Loucy (cell line): ENCODE results near the gene PIKFYVE.

Source experiments
- H2AFZ ChIP-seq: fragments of 200-600 bp; sonication (generic); 2 replicates; pipeline ENCODE4 v1.6.0; 2016; ENCODE audit warnings: antibody characterized with exemption, mild to moderate bottlenecking, low read length, moderate library complexity
- H3F3A ChIP-seq: fragments of 200-600 bp; 2 replicates; pipeline ENCODE4 v1.6.0; 2016; ENCODE audit warnings: antibody characterized with exemption, low read depth, mild to moderate bottlenecking
- H3K27me3 ChIP-seq: fragments of 200-600 bp; sonication (generic); 2 replicates; pipeline ENCODE4 v1.6.1; 2014; ENCODE audit warnings: low read length, mild to moderate bottlenecking; ENCODE audit not compliant: insufficient read depth, poor library complexity, severe bottlenecking
- H3K36me3 ChIP-seq: fragments of 200-600 bp; sonication (generic); 2 replicates; pipeline ENCODE4 v1.6.1; 2016; ENCODE audit warnings: low read length; ENCODE audit not compliant: insufficient read depth
- H3K4me1 ChIP-seq: fragments of 200-600 bp; sonication (generic); 2 replicates; pipeline ENCODE4 v1.5.1; 2014; ENCODE audit warnings: low read length, mild to moderate bottlenecking; ENCODE audit not compliant: insufficient read depth, poor library complexity, severe bottlenecking
- H3K4me2 ChIP-seq: fragments of 200-600 bp; sonication (generic); 2 replicates; pipeline ENCODE4 v1.6.0; 2014; ENCODE audit warnings: antibody characterized with exemption, low read length, low read depth, mild to moderate bottlenecking; ENCODE audit not compliant: poor library complexity, severe bottlenecking
- H3K4me3 ChIP-seq: fragments of 200-600 bp; sonication (generic); 2 replicates; pipeline ENCODE4 v1.5.1; 2014; ENCODE audit warnings: low read length, mild to moderate bottlenecking, mixed read lengths; ENCODE audit not compliant: poor library complexity, severe bottlenecking
- H3K79me2 ChIP-seq: fragments of 200-600 bp; sonication (generic); 2 replicates; pipeline ENCODE4 v1.6.1; 2014; ENCODE audit warnings: low read length; ENCODE audit not compliant: insufficient read depth
- H3K9ac ChIP-seq: fragments of 200-600 bp; sonication (generic); 2 replicates; pipeline ENCODE4 v1.6.0; 2014; ENCODE audit warnings: mild to moderate bottlenecking, low read depth, low read length, moderate library complexity; ENCODE audit not compliant: poor library complexity, severe bottlenecking
- H3K9me2 ChIP-seq: fragments of 200-600 bp; sonication (generic); replicated peaks from 2 replicates; pipeline ENCODE4 v1.6.1; 2016; ENCODE audit warnings: low read depth, low read length, mixed read lengths
- H3K9me3 ChIP-seq: fragments of 200-600 bp; sonication (generic); 2 replicates; pipeline ENCODE4 v1.6.1; 2014; ENCODE audit warnings: mild to moderate bottlenecking, antibody characterized with exemption, low read length, low read depth; ENCODE audit not compliant: insufficient read depth
- H4K20me1 ChIP-seq: fragments of 200-600 bp; sonication (generic); 2 replicates; pipeline ENCODE4 v1.6.0; 2014; ENCODE audit warnings: antibody characterized with exemption, low read length, mild to moderate bottlenecking; ENCODE audit not compliant: insufficient read depth, poor library complexity, severe bottlenecking
- CTCF ChIP-seq: fragments of 200-600 bp; sonication (generic); conservative IDR thresholded peaks from 2 replicates; pipeline ENCODE4 v1.5.1; 2014; ENCODE audit warnings: mild to moderate bottlenecking, antibody characterized with exemption, low read length
- EZH2phosphoT487 ChIP-seq: fragments of 200-600 bp; IDR thresholded peaks from 2 replicates; pipeline ENCODE4 v1.6.1; 2018; ENCODE audit warnings: antibody characterized with exemption, mild to moderate bottlenecking, moderate library complexity, borderline replicate concordance

Gene PIKFYVE

GRCh38 chr2:208334230-208334629 is 68.2 kb downstream of the PIKFYVE start:
- TF ChIP-seq EZH2phosphoT487 = no peak
- no peak for TF ChIP-seq CTCF
- Histone ChIP-seq H4K20me1 (no peaks in the 10 kb centered on the region), H3K9me3 (no peaks in the 10 kb centered on the region), H3K27me3 (no peaks in the 10 kb centered on the region), H3K4me1 (no peaks in the 10 kb centered on the region), H3F3A (no peaks in the 10 kb centered on the region), H3K4me3 (no peak overlapping the region), H3K9ac (no peak overlapping the region), H3K4me2 (no peak overlapping the region), H2AFZ (no peak overlapping the region), H3K9me2 (no peaks in the 10 kb centered on the region), H3K79me2 (no peaks in the 10 kb centered on the region), H3K36me3 (peaks cover 92% of the 10 kb centered on the region)

GRCh38 chr2:208346756-208347155 is 80.7 kb downstream of the PIKFYVE start:
- H3K4me1 ChIP-seq = no peaks in the 10 kb centered on the region
- H3K9me2 ChIP-seq = no peaks in the 10 kb centered on the region
- H3K4me3 ChIP-seq = no peak overlapping the region
- TF ChIP-seq EZH2phosphoT487 = no peak
- TF ChIP-seq CTCF = no peak
- no peak overlapping the region for H2AFZ ChIP-seq
- H3K9me3 ChIP-seq = no peaks in the 10 kb centered on the region
- H3K9ac ChIP-seq = no peak overlapping the region
- H4K20me1 ChIP-seq = no peaks in the 10 kb centered on the region
- H3K36me3 ChIP-seq = peaks cover 92% of the 10 kb centered on the region
- no peak overlapping the region for H3K4me2 ChIP-seq
- H3F3A ChIP-seq = no peaks in the 10 kb centered on the region
- H3K79me2 ChIP-seq = no peaks in the 10 kb centered on the region
- H3K27me3 ChIP-seq = no peaks in the 10 kb centered on the region

GRCh38 chr2:208350610-208351009 is 84.6 kb downstream of the PIKFYVE start:
- H3K4me1 ChIP-seq = no peaks in the 10 kb centered on the region
- no peaks in the 10 kb centered on the region for H3F3A ChIP-seq
- TF ChIP-seq EZH2phosphoT487 (no peak), CTCF (no peak)
- H3K9ac ChIP-seq = no peak overlapping the region
- H3K27me3 ChIP-seq = no peaks in the 10 kb centered on the region
- no peak overlapping the region for H3K4me2 ChIP-seq
- no peaks in the 10 kb centered on the region for H3K9me3 ChIP-seq
- no peaks in the 10 kb centered on the region for H3K9me2 ChIP-seq
- H4K20me1 ChIP-seq = no peaks in the 10 kb centered on the region
- no peaks in the 10 kb centered on the region for H3K79me2 ChIP-seq
- peaks cover 94% of the 10 kb centered on the region for H3K36me3 ChIP-seq
- no peak overlapping the region for H2AFZ ChIP-seq
- no peak overlapping the region for H3K4me3 ChIP-seq
